OCI-LY7 (cell line): ENCODE results near the gene PLEKHA3.

Experiments
- EZH2phosphoT487 ChIP-seq: fragments of 200-600 bp; sonication (generic); IDR thresholded peaks from 2 replicates; pipeline ENCODE4 v1.6.1; 2018; ENCODE audit warnings: low read depth, borderline replicate concordance, mild to moderate bottlenecking, mixed run types, antibody characterized with exemption, low read length, moderate library complexity, mixed read lengths
- TF ChIP-seq, protein P1 (sequence below): fragments of 200-600 bp; sonication (generic); conservative IDR thresholded peaks from 2 replicates; pipeline ENCODE4 v1.5.1; 2014; ENCODE audit warnings: mild to moderate bottlenecking, antibody characterized with exemption, low read length, moderate library complexity, mixed read lengths

DNA sequence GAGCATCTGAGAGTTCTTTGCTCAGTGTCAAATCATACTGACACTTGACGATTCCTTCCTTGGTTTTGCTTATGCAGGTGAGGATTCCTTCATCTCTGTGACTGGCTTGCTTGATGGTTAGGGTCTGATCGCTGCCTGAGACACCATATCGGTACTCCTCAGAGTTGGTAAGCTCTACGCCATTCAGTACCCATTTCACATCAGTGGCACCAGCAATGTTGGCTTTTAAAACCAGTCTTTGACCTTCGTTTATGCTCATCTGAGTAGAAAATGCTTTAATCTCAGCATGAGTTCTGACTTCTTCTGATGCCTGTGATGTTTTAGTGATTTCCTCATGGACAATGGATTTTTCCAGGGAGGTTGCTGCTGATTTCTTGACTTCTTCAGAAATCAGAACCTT is 48.4 kb downstream of the PLEKHA3 start:
- TF ChIP-seq, protein P1, sequence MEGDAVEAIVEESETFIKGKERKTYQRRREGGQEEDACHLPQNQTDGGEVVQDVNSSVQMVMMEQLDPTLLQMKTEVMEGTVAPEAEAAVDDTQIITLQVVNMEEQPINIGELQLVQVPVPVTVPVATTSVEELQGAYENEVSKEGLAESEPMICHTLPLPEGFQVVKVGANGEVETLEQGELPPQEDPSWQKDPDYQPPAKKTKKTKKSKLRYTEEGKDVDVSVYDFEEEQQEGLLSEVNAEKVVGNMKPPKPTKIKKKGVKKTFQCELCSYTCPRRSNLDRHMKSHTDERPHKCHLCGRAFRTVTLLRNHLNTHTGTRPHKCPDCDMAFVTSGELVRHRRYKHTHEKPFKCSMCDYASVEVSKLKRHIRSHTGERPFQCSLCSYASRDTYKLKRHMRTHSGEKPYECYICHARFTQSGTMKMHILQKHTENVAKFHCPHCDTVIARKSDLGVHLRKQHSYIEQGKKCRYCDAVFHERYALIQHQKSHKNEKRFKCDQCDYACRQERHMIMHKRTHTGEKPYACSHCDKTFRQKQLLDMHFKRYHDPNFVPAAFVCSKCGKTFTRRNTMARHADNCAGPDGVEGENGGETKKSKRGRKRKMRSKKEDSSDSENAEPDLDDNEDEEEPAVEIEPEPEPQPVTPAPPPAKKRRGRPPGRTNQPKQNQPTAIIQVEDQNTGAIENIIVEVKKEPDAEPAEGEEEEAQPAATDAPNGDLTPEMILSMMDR, result no peak
- no peak for TF ChIP-seq EZH2phosphoT487
